H1 (cell line): ENCODE results near the gene RILP.

Experiments
- CEBPB ChIP-seq: IDR thresholded peaks from 2 replicates; pipeline ENCODE4 v1.6.1; 2012; ENCODE audit warnings: low read depth, low read length
- CREB1 ChIP-seq: IDR thresholded peaks from 2 replicates; pipeline ENCODE4 v1.6.1; 2012; ENCODE audit warnings: inconsistent platforms
- HDAC6 ChIP-seq: IDR thresholded peaks from one replicate; pipeline ENCODE4 v1.7.1; 2012; ENCODE audit warnings: low read depth, mild to moderate bottlenecking, inconsistent platforms, low read length, moderate library complexity
- YY1 ChIP-seq: IDR thresholded peaks from 2 replicates; pipeline ENCODE4 v1.6.1; 2011; ENCODE audit warnings: low read depth, mild to moderate bottlenecking, low read length

DNA sequence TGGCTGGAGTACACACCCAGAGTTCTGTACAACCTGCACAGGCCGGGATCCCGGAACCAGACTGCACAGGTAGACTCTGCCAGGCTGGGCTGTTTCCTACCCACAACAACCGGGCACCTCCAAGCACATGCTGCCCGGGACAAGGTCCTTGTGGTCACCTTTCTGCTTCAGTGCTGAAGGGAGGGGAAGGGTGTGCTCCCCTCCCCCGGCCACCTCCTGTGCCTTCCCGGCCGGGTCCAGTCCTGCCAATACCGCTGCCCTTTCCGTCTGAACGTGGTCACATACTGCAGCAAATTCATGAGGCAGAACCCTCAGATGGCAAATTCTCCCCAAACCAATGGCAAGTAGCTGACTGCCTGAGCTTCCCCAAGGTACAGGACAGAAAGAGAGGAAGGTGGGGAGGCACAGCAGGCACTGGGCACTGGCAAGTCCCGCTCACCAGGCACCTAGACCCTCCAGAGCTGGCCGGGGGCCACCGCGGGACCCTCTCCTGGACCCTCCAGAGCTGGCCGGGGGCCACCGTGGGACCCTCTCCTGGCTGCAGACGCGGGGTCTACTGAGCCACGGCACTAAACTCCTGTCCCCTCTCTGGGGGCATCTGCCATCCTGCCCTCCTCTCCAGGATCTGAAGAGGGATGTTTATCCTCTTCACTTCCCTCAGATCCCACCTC is 43.9 kb downstream of the RILP start:
- TF ChIP-seq HDAC6 (no peak), CREB1 (no peak), YY1 (no peak), CEBPB (no peak)
